Stimulated activated CD8-positive, alpha-beta memory T cell treated with anti-CD3 and anti-CD28 coated beads, Interleukin-4, amount 100 ng/mL, for 24 hours (primary cell): ENCODE data around the gene THAP11.

Experiments used
- DNase-seq: peaks from one replicate; pipeline ENCODE4 v3.0.0-alpha.2; 2020; ENCODE audit warnings: low read depth

Gene THAP11

DNA sequence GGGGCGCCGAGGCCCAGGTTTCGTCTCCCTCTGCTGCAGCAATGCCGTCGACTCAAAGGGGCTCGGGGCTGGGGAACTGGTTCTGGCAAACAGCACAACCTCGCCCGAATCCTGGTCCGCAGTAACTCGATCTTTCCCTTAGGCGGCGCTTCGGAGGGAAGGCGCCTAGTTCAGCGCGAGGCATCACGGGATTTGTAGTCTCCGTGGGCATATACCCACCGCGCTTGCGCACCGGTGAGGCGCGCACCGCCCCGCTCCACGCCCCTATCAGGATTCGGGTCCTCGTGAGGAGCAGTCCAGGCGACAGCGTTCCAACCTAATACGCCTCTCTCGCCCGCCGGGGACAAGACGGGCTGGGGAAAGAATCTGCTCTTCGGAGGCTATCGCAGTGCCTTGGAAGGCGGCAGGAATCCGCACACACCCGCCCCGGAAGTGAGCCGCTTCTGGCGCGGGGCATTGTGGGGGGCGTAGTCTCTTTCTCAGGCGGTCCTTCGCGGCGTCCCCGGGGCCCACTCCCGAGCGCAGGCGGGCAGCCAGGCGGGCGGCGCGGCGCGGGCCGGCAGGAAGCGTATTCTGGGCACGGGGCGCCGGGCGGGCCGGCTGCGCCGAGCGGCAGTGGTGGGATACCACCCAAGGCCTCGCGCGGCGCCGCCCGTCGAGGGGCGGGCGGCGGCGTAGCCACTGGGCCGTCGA is at the start of gene THAP11:
Gene THAP11, plus strand, starts transcription at position 505 of the 693 bp plus-strand sequence. CDS start 235 bp downstream, outside the sequence.
- DNase-seq: peak; percentile 89

- no peak for DNase-seq
Measured at GRCh38 chr16:67796099-67796718, 45.9 kb upstream of the THAP11 start.

DNA sequence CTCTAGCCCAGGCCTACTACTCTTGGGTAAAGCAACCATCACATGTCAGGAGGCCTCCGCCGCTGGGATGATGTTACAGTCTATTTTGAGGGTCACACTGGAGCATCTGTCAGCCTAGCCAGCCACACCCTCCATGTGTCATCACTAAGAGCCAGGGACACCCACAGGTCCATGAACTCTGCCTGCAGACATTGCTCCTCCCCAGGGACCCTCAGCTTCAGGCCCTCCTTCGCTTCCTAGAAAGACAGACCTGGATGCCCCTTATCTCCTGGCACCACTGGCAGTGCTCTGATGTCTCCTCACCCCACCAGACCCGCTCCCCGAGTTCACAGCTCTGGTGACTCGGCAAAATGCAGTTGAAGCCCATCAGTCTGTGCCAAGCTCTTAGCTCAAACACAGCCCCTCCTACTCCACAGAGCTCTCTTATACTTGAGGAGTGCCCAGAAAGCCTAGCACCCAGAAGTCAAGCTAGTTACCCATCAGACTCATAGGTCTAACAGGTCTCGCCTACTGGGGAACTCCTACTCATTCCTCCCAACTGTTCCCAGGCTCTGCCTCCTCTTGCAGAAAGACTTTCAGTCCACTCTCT is 41.7 kb upstream of the THAP11 start:
- DNase-seq: no peak

DNA sequence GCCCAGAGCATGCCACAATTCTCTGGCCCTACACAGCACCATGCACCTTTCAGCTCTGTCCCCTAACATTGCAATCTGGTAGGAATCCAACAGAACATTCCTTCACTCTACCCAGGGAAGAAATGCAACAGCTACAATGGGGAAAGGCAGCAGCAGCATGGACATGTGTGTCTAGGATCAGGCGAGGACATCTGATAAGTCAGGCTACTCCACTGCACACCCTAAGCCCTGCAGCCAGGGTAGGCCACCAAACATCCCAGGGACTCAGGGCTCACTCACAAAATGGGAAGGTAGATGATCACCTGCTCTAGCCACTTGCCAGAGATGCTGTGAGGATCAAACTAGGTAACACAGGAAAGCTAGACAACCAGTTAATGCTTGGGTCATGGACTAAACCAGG is 40.9 kb upstream of the THAP11 start:
- no peak for DNase-seq

DNA sequence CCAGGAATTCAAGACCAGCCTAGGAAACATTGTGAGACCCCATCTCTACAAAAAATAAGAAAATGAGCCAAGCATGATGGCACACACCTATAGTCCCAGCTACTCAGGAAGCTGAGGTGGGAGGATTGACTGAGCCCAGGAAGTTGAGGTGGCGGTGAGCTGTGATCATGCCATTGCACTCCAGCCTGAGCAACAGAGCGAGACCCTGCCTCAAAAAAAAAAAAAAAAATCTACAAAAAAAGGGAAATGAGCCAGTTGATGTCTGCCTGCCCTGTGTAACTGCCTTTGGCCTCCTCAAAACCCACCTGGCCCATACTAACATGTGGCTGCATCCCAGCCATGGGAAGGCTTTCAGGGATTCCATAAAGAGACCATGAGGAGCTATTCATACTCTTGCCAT is 40.2 kb upstream of the THAP11 start:
- DNase-seq: no peak

DNA sequence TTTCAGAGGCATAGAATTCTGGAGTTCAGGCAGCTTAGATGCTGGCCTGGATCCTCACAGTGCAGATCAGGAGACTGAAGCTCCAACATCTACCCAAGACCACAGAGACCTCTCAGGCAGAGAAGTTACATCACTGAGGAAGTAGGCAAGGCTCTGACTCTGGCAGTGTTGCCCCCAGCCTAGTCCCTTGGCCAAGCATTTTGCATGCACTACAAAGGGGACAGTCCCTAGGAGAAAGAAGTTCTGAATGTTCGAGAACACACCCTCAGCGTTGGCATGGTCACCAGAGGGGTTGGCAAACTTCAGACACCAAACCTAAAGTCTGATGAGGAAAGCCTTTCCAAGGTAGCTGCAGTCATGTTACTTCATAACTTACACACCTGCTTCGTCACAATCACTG is 38.2 kb upstream of the THAP11 start:
- no peak for DNase-seq

DNA sequence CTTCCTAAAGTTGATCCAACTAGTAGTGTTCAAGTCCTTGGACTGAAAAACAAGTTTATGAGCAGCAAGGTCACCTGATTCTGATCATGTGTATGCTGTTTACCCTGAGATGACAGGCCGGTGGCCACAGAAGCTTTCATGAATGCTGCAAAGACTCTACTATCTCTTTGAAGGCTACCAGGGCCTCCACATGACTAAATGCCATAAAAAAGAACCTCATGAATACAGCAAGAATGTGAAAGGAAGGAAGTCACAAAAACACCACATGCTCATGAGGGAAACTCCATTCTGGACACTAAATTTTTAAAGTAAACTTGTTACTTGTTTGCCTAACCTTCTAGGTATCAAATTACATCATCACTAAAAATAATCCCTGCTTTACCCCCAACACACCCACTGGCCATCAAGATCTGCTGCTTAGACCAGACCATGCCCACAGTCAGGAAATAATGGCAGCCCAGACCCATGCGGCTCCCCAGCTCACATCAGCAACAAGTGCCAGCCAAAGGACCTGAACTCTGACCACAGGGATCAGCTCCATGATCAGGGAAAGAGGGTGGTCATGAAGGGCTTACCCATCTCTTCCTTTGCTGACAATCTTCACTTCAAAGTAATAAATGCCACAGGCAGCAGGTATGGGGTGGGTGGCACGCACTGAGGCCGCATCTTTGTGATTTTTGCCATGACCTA is 37.1 kb upstream of the THAP11 start:
- DNase-seq: no peak

DNA sequence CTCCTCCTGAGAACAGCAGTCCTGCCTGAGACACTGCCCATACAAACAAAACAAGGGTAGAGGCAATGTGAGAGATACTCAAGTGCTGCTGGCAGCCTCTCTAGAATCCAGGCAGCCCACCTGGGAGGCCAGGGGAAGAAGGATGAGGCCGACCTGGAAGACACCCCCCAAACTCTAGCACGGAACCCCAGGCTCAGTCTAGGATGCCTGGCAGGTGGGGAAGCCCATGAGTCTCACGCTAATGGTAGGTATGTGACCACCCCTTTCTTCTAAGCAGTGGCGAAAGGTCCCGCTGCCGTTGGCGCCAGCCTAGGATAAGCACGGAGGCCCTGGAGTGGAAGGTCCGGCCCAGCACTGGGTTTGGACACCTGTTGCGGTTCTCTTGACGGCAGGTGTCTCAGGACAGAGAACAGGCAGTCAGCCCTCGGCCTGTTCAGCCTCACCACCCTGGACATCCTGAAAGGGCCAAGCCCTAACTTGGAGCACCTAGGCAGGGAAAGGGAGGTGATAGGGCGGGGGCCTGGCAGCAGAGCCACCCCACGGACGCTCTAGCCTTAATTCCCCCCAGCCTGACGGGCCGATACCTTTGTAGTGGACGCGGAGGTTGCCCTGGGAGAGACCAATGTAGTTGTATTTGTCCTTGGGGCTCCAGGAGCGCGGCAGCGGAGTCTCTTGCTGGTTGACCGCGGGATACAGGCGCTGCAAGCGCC is 36.2 kb upstream of the THAP11 start:
- no peak for DNase-seq

DNA sequence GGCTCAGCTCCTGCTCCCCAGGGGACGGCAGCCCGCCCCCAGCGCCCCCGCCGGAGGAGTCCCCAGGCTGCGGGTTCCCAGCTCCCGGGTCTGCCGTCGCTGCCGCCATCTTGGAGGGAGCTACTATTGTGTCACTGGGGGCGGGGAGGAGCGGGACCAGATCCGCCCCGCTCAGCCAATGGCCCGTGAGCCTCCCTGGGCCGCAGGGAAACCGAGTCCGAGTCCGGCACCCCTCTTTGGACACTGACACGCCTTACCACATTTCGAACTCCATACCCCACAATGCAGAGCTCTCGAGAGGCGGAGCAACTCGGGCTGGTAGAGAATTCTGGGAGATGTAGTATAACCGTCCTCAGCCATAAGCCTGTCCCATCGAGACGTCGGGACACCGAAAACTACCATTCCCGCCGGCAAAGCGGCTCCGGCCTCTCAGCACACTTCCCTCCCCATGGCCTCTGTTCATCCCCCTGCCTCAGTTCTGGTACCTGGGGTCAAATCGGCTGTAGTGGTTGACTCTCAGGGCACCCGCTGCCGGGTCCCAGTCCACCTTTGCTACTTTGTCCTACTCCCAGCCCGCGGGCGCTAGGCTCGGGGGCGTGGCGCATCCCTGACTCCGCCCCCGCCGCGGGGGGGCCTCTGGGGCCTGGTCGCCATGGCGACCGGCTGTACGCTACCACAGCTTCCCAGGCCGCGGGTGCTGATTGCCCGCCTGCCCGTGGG is 35.5 kb upstream of the THAP11 start, which contains the start of the genes RANBP10 and TSNAXIP1:
Gene RANBP10, minus strand, starts transcription at position 133 of the 720 bp plus-strand sequence. Its CDS starts 24 bp downstream, at position 109.
Gene TSNAXIP1, plus strand, starts transcription at position 462 of the 720 bp plus-strand sequence. CDS start 261 bp downstream, outside the sequence.
- DNase-seq: peak; percentile 93

DNA sequence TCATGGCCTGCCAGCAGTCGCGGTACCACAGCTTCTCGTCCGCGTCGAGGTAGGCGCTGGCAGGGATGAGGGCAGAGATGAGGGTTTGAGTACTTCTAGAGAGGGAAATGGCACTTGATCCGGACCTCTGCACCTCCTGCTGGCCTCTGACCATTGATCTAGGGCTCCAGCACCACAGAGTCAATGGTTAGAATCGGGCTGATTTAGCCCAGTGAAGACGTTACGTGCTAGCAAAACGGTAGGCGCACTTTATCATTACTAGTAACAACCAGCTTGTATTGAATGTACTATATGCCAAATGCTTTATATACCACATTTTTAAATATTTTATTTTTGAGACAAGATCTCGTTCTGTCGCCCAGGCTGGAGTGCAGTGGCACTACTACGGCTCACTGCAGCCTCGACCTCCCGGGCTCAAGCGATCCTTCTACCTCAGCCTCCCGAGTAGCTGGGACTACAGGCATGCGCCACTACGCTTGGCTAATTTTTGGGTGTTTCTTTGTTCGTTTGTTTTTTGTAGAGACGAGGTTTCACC is 34.9 kb upstream of the THAP11 start:
- no peak for DNase-seq

DNA sequence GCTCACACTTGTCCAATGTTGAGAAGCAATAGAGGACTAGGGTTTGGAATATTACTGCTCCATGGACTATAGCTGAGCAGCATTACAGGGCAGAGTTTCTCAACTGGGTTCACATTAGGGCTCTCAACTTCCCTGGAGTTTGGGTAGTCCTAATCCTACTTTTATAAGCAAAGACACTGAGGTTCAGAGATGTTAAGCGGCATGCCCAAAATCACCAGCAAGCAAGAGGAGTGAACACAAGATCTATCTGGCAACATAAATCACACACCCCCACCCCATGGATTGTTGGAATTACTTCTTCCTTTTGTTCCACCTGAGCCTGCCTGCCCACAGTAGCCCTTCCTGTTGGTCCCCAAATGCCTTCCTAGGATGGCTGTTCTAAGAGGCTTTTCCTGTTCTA is 30.2 kb upstream of the THAP11 start:
- no peak for DNase-seq

DNA sequence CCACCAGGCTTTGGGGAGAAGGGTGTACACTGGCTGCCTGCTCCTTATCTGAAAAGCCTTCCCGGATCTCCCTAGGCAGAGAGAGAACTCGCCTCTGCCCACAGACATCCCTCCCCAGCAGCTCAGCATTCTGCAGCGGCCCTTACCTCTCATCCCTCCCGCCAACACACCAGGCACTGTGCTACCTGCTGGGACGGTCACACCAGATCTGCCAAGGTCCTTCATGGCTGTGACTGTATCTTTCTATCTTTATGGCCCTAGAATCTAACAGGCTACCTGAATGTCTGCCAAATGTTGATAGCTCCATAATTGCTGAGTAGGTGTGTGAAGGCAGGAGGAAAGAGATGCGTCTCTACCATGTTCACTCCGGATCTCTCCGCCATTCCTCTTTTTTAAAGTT is 27.6 kb upstream of the THAP11 start:
- no peak for DNase-seq

GRCh38 chr16:67820608-67821259 is 21.4 kb upstream of the THAP11 start:
- DNase-seq: no peak

- no peak for DNase-seq
Measured at GRCh38 chr16:67822511-67822910, 19.6 kb upstream of the THAP11 start.

GRCh38 chr16:67825119-67825518 is 17.0 kb upstream of the THAP11 start:
- DNase-seq: no peak

DNA sequence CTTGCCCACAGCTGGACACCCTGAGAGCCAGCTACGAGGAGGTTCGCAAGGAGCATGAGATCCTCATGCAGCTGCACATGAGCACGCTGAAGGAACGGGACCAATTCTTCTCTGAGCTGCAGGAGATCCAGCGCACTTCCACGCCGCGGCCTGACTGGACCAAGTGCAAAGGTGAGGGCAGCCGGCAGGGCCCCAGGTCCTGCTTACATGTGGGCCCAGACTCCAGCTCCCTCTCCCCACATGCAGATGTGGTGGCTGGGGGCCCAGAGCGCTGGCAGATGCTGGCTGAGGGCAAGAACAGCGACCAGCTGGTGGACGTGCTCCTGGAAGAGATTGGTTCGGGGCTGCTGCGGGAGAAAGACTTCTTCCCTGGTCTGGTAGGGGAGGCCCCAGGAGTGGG is 16.2 kb upstream of the THAP11 start:
- no peak for DNase-seq

DNA sequence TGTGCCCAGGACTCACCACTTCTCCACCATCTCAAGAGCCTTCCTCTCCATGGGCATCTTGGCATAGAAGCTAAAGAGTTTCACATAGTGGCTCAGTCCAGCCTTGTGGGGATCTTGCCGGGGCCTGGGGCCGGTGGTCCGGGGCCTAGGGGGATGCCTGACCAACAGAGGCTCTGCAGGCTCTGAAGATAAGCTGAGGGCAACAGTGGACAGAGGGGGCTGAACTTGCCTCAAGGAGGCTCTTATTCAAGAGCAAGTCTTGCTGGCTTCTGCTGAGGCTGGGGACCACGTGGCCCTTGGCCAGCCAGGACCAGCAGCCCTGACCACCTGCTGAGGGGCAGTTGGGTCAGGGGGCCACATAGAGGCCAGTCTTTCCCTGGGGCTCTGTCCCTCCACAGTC is 13.5 kb upstream of the THAP11 start:
- DNase-seq: no peak

GRCh38 chr16:67833030-67833414 is 9.1 kb upstream of the THAP11 start:
- no peak for DNase-seq

DNA sequence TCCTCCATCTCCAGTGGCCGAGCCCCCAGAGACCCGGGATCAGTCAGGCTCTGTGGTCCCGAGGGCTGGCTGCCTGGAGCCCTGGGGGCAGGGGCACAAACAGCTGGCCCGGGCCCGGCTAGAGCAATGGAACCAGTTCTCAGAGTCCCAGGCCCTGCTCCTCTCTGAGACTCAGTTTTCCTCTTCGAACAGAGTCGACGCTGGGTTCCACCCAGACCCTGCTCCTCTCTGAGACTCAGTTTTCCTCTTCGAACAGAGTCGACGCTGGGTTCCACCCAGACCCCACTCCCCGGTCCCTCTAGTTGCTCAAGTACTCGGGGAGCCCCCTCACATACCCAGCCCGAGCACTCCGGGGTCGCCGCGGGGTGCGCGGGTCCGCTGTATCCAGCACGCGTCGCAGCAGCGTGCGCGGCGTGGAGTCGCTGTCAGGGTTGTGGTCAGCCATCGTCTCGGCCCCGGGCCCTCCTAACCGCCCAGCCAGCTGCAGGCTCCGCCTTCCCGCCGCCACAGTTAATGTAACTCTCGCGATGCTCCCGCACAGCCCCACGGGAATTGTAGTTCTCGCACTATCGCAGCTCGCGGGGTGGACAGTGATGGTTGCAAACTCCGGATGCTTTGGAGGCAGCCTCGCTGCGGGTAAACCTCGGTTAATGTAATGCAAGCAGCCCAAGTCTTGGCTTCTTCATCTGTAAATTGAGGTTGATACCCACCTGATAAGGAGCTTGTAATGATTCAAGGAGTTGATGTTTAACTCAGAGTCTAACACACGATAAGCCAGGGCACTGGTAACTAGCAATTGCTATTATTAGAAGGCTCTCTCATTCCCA is 8.5 kb upstream of the THAP11 start:
- peak; percentile 88 for DNase-seq

DNA sequence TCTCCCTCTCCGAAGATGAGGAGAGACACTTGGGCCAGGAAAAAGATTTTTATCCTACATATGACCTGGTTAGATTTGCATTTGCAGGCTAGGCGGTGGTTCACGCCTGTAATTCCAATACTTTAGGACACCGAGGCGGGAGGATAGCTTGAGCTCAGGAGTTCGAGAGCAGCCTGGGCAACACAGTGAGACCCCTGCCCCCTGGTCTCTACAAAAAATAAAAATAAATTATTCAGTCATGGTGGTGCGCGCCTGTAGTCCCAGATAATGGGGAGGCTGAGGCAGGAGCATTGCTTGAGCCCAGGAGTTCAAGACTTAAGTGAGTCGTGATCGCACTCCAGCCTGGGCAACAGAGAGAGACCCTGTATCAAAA is 7.9 kb upstream of the THAP11 start:
- DNase-seq: no peak
